Caki2 (cell line): ENCODE data around the gene ATP8A1. TPM values are rescaled to one million over a fixed set of nuclear protein-coding genes. Genes with fewer than 3 reads are reported as not detected.
A peak's percentile ranks its signal among the peaks of the same experiment; 100 is the strongest.
"Not testable (repeated sequence)": the region's sequence is repeated elsewhere in the genome, so short reads cannot be mapped to it uniquely, and the experiment has no call there.

Source experiments
- DNase-seq: peaks from one replicate; pipeline ENCODE4 v3.0.0-alpha.2; 2015; ENCODE audit warnings: low read depth
- in situ Hi-C: cut with HindIII; loops from 2 replicates; pipeline ENCODE4 v1.10.0; 2016; ENCODE audit warnings: low sequenced_read_pairs, low pct_unique_long_range_greater_than_20kb, mixed read lengths
- total RNA-seq: library from RNA; depleted of rRNA; stranded (reverse); fragments of >200 nt; shearing (Covaris generic); gene quantifications from 2 replicates; pipeline ENCODE4 v1.2.3, GENCODE V29; 2014; ENCODE audit warnings: low replicate concordance; rRNA removed

Gene ATP8A1
- total RNA-seq, 1 experiment from 2014 or later: not detected

DNA sequence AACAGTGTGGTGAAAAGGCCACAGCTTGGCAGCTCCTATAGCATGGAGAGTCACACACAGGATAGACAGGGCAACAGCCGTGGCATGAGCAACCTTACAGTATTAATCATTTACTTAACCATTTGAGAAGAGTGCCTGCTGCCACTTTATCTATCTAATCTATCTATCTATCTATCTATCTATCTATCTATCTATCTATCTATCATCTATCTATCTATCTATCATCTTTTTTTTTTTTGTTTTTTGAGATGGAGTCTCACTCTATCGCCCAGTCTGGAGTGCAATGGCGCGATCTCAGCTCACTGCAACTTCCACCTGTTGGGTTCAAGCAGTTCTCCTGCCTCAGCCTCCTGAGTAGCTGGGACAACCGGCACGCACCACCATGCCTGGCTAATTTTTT lies 284.6 kb downstream of the ATP8A1 start:
- DNase-seq, in situ Hi-C loops: not testable (repeated sequence)

DNA sequence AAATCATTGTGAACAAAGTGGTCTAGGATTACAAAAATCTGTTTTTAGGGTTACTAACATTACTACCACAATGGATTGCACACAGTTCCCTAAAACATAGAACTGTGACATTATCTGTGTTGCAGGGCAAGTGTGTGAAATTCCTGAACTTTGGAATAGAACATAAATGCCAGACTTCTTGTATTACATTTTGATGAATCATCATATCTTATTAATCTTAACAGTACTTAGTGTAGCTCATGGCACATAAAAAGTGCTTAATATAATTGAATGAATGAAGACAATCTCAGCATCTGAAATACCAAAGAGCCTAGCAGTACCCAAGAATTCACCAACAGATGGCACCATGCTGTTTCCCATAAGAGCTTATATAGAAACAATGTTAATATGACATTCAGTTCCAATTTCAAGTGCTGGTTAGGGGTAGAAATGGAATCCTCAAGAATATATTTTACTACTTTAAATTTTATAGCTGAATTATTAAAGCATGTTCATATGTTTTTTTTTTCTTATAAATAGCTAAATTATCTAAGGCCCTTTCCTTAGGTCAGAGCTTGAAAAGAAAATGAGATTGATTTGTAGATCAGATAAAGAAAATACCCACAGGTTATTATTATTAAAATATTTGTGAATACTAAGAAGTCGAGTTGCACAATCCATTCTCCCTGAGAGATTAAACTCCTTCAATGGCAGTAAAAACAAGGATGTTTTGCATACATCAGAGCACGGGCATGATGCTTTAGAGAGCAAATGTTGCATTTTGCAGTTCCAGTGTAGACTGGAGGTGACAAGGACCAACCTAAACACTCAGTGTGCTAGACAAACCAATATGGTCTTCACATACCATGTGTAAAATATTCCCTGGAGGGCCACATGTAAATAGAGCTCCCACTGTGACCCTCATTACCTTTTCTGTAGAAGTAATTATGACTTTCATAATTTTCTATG lies 285.3 kb downstream of the ATP8A1 start:
- peak; percentile 5 for DNase-seq
- in situ Hi-C loops: no loop called here

DNA sequence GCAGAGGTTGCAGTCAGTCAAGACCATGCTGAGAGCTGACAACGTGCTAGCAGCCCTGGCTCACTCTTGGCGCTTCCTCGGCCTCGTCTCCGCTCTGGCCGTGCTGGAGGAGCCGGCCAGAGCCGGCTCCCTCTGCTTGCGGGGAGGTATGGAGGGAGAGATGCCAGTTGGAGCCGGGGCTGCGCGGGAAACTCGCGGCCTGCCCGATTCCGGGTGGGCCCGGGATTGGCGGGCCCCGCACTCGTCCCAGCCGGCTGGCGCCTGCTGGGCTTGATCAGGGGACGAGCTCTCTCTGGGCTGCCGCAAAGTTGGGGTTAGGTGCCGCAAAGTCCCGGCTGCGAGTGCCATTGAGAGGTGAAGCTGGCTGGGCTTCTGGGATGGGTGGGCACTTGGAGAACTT lies 287.4 kb downstream of the ATP8A1 start:
- in situ Hi-C loops: no loop called here
- no peak for DNase-seq

DNA sequence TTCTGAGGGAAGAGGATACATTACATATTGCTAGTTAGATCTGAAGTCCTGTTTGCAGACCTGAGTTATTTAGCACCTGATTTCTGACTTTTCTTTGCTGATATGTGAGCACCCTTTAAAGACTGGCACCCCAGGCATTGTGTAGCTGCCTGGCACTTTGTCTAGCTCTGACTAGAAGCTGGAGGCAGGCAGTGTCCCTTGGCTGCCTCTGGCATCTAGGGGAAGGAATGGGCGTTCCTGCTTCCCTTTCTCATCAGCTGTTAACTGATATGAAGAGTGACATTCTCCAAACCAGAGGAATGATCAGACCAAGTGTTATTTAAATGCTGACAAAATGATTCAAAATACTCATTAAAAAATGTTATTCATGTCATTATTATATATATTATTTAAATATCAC lies 289.9 kb downstream of the ATP8A1 start:
- DNase-seq: no peak
- in situ Hi-C loops: no loop called here

DNA sequence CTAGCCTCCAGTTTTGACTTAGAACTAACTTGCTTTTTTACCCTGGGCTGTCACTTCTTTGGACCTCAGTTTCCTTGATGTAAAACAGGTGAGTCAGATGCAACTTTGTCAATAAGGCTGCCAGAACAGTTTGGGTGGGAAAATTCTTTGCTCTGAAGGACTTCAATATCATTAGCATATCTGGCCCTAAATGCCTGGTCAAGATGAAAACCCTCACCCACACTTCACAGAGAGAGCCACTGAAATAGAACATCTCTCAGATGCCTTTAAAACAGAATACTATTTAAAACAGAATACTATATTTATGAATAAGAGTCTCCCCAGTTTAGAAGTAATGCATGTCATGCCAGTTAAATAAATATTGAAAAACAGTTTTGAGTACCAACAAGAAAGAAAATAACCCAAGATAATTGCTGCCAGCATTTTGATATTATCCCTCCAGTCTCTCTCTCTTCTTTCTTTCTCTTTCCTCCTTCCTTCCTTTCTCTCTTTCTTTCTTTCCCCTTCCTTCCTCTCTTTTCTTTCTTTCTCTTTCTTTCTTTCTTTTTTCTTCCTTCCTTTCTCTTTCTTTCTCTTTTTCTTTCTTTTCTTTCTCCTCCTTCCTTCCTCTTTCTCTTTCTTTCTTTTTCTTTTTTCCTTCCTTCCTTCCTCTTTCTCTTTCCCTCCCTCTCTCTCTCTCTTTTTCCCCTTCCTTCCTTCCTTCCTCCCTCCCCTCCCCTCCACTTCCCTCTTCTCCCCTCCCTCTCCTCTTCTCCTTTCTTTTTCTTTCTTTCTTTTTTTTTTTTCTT lies 292.4 kb downstream of the ATP8A1 start:
- in situ Hi-C loops: no loop called here
- DNase-seq: no peak

DNA sequence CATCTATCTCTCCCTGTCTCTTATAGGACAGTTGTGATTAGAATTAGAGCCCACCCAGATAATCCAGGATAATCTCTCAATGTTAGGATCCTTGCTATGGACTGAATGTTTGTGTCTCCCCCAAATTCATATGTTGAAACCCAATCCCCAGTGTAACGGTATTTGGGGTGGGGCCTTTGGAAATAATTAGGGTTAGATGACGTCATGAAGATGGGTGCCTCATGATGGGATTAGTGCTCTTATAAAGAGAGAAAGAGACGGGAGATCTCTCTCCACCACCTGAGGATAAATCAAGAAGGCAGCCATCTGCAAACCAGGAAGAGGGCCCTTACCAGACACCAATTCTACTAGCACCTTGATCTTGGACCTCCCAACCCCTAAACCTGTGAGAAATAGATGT lies 293.3 kb downstream of the ATP8A1 start:
- DNase-seq: no peak
- in situ Hi-C loops: no loop called here

DNA sequence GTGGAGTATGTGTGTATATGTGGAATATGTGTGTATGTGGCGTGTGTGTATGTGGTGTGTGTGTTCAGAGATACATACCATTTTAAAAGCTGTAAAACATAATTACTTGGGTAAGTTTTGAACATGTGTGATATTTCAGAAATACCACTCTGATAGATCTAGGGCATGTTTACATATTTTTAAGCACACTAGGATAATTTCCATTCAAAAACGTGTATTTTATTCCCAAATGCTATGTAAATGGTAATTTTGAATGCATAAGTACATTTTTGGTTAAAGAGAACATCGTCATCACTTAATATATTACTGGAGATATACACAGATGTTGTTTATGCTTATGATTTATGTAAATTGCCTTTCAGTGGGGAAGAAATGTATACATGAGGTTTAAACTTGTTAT lies 294.3 kb downstream of the ATP8A1 start:
- in situ Hi-C loops: no loop called here
- DNase-seq: no peak

DNA sequence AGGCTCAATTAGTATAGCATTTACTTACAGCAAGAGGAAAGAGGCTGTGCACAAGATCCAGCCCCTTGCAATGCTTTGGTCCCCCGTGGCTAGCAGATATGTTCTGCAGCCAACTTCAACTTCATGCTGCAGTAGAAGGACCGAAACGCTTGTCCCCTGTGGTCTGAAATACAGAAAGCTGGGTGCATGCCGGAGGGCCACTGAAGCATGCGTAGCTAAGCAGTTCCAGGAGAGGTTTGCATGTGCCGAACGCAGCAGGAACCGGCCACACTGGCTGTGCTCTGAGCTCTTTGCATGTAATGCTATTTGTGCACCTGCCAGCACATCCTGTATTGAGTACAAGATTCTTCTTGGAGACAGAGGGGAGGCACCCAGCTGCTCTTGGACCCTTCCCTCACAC lies 295.4 kb downstream of the ATP8A1 start:
- in situ Hi-C loops: no loop called here
- no peak for DNase-seq

DNA sequence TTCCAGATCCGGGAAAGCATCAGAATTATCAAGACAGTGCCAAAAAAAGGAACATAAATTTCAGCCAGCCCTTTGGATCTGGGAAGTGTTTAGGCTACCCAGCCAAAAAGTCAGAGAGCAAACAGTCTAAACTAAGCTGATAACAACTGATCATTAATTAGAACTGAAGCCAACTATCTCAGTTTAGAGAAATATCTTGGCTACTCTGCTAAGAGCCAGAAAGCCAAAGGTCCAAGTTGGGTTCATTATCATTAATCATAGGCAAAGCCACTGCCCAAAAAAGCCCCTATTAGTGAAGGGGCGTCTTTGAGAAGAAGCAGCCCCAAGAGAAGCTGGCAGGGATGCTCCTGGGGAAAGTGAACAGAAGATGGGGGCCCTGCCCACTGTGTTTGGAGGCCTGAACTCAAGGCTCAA lies 296.6 kb downstream of the ATP8A1 start:
- no peak for DNase-seq
- in situ Hi-C loops: no loop called here

DNA sequence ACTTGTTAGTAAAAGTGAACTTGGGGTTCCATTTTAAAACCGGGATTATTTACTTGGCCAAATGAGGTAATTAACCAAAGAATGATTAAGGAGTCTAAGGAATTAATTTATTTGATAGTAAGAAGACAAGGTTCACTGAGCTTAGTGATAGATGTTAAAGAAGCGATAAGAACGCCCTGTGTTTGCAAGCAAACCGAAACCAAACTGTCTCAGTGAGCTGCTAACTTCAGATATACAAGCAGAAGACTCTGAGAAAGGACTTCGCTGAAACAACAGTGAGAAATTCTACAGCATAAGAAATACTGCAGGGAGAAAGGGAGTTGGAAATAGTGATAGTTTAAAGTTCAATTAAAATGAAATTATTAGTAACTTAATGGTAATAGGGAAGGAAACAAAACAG lies 297.2 kb downstream of the ATP8A1 start:
- no peak for DNase-seq

More for the DNA sequence above, 297.2 kb downstream of the ATP8A1 start:
- in situ Hi-C loops: no loop called here

Other genes starting within 250 kb of the ATP8A1 start
- gene GRXCR1, start 235.6 kb upstream of the ATP8A1 start, total RNA-seq: not detected in 2 replicates